Stimulated activated naive CD4-positive, alpha-beta T cell (primary cell): ENCODE data around the gene CEP131.
"Not testable (repeated sequence)": the region's sequence is repeated elsewhere in the genome, so short reads cannot be mapped to it uniquely, and the experiment has no call there.

Source experiments
- DNase-seq, 6 experiments: peaks; one replicate each; lab custom pipeline; 2025; lab: John Stamatoyannopoulos, UW

Gene CEP131

DNA sequence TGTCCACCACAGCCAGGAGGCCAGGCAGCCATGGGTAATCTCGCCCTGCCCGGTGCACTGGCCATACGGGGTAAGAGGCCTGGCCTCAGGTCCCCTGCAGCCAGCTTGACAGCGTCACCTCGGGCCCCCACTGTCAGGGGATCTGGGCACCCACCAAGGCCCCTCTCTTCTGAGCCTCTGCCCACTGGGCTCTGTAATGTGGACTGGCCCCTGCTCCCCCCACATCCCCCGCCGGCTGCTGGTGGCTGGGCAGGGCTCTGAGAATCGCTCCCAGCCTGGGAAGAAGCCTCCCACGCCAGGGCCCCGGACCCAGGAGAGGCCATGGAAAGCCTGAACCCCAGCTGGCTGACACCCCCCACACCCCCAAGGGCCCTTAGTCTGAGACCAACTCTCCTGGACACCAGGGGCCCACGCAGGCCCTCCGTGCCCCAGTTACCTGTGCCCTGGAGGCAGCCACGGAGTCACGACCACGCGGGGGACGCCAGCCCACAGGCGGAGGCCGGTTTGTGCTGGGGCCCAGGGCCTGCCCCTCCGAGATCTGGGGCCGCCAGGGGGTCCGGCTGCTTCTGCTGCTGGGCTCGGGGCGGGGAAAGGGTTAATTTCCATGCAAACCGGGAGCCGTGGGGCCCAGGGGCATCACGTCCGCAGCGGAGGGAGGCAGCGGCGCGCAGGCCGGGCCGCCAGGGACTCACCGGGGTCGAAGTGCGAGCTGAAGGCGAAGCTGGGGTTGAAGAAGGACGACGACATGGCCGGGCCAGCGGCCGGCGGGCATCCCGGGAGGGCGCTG lies 57.3 kb downstream of the CEP131 start, which contains the start of gene PVALEF:
Gene PVALEF, plus strand, starts transcription at position 262 of the 787 bp plus-strand sequence. CDS start 15,720 bp downstream, outside the sequence.
- DNase-seq, result no peak

DNA sequence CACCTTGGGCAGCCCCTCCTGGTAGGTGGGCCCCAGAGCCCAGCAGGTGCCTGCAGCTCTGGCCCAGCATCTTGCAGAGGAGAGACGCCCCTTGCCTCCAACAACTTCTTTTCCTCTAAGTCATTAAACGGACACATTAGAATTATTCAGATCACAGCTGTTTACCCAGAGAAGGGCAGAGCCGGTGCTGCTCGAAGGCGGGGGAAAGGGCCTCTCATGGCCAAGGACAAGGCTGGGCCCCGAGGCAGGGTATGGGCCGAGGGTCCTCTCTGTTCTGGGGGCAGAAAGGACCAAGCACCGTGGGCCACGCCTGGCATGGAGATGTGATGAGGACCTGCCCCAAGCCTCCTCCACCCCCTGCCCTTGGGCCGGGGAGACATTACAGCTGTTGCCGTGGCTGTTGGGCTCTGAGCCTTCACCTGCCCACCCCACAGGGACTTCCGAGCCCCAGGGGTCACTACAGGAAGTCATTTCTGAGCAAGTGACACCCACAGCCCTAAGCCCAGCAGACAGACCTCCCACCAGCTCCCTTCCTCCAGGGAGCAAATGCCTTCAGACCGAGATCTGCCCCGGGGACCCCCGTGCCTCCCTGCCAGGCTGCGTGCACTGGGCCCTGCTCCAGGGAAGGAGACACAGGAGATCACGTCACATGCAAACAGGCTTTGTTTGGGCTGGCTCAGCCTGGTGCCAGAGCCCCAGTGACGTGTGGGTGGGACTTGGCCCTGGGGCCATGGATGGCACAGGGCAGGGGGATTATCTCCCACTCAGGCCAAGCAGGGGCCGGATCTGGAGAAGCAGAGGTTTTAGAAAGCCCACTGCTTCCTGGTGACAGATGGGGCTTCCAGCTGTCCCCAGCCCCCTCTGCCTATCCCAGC lies 58.2 kb downstream of the CEP131 start:
- no peak for DNase-seq

DNA sequence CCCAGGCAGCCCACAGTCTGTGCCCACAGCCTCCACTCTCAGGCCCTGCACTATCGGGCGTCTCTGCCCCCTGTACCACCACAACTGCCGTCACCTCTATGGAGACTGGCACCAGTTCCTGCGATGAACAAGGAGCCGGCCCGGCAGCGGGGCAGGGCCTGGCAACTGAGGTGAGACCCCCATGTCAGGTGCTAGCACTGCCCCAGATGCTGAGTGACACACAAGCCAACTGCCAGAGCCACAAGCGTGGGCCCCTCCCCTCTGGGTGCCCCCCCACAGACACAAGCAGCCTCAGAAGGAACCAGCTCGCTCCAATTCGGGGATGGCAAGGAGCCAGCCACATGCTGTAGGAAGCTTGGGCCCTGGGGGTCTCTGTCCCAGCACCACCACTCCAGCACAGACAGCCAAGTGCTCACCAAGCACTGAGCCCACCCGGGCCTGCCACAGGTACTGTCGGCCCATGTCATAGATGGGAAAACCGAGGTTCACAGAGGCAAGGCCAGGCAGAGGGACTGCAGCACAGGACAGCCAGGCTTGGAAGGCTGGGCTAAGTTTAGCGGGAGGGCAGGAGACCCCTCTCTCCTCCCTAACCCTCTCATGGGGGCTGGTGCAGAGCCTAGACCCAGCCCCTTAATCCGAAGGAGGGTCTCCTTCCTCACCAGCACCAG lies 58.9 kb downstream of the CEP131 start:
- DNase-seq, result no peak

DNA sequence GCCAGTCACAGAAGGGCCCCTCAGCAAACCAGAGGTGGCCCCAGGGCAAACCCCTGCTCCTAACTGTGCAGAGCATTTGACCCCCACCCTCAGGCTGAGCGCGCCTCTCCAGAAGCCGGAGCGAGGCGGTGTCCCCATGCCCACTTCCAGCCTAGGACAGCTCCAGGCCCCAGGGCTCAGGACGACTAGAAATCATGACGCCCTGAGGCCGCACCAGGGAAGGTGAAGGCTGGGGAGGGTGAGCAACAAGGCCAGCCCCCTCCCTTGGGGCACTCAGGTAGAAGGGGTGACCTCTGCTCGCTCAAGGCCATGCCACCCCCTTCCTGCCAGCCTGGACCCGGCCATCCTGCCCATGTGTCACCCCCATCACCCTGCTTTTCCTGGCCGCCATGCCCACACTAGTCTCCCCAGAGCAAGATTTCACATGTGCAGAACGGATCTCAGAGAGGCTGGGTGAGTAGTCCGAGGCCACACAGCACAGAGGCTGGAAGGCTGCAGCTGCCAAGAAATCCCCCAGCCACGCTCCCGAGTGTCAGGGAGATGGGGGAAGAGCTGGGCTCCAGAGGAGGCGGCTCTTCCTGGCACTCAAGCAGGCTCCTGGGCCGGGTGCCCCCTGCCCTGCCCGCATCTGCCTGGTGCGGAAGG lies 59.6 kb downstream of the CEP131 start:
- DNase-seq, result no peak

DNA sequence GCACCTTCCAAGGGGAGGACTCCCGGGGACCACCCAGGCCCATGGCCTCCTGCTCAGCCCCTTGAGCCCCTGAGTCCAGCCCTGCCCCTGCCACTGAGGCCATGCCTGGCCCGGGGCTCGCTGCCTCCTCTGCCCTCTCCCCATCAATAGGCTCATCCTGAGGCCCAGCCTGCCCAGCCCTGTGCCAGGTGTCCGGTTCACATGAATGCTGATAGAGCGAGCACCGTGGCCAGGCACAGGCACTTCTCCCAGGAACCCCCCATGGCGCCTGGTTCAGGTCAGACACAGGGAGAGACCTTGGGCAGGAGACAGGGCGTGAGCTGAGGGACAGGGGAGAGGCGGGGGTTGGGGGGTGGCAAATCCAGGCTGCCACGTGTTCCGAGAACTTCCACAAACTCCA lies 60.3 kb downstream of the CEP131 start:
- DNase-seq, result no peak

DNA sequence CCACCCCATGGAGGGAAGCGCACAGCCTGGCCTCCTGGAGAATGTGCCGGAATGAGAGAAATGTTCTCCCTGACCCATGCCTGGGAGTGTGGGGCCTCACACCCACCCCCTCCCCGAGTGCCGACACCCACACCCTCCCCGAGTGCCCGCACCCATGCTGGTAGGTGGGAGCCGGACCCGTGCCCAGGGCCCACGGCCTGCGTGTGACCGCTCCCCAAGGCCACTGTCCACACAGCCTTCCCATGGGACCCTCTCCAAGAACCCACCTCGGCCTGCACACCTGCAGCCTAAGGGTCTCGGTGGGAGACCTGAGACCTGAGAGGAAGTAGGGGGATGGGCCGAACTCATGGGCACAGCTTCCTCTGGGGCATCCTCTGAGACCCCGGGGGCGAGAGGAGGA lies 60.8 kb downstream of the CEP131 start:
- DNase-seq, result no peak

DNA sequence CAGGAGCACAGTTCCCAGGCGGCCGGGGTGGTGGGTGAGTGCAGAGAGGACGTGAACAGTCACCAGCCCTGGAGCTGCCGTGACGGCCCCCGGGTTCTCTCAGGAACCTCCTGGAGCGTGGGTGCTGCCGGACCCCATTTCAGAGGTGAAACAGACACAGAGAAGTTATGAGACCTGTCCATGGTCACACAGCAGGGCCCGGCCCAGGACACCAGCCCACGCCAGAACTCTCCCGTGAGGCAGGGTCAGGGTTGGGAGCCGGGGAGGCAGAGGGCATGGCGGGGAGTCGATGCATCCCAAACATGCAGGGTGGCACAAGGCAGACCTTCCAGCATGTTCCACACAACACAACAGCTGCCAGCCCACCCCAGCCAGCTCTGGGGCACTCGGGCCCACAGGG lies 61.2 kb downstream of the CEP131 start:
- DNase-seq, result no peak

DNA sequence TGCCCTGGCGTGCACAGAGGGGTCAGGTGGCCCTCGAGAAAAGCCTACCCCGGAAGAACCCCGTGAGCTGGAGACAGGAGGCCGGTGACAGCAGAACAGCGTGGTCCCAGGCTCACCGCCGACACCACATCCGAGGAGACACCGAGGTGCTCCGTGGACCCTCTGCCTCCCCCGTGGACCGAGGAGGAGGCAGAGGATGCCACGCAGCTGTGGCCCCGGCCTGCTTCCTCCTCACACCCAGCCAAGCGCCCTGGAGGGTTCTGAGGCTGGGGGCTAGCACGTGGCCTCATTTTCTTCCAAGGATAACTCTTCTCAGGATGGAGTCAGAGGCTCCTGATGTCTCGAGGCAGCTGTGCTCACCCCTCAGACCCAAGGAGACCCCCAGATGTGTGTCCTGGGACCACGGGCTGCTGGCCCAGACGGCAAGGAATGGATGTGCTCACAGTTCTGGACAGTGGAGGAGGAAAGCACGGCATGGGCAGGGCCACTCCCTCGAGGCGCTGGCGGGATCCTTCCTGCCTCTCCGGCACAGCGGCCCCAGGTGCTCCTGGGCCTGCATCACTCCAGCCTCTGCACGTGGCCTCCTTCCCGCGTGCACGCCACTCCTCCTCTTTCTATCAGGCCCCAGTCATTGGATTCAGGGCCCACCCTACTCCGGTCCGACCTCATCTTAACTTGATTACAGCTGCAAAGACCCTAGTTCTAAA lies 61.9 kb downstream of the CEP131 start:
- DNase-seq, result no peak

DNA sequence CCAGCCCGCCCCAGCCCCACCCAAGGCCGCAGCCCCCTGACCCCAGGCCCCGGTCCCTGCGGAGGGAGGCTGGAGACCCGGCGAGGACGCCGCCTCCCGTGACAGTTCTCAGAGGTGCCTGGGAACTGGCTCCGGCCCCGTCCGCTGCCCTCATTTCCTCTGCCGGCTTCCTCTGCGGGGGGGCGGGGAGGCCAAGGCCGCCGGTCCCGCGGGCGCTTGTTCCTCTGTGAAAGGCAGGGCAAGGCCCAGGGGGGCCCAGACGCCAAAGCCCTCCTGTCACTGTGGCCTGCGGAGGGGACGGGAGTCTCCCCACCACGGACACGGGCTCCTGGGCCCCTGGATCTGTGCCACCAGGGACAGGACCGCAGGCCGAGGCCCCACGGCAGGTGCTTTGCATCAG lies 62.5 kb downstream of the CEP131 start:
- DNase-seq, result no peak

DNA sequence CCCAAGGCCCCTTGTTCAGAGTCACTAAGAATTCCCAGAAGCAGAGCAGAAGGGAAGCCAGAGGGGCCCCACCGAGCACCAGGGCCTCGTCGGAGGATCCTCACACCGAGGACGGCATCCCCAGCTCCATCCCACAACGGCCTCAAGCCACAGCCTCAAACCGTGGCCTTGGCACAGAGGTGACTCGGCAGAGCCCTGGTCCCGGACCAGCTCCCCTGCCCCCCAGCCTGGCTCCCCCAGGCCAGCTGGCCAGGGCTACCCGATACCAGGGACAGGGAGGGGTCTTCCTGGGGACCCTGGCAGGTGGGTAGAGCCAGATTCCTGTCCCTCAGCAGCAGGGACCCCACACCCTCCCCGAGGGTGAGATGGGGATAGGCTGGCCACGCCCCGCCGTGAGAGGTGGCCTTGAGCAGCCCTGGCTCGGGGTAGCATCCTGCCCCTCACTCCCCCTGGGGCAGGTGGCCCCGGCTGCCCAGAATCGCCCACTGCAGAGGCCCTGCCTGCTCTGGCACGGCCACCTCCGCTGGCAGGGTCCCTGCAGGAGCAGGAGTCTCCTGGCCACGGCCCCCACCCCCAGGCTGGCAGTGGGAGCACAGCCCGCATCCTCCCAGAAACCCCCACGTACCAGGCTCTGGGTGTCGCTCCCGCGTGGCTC lies 63.0 kb downstream of the CEP131 start:
- DNase-seq, result no peak

DNA sequence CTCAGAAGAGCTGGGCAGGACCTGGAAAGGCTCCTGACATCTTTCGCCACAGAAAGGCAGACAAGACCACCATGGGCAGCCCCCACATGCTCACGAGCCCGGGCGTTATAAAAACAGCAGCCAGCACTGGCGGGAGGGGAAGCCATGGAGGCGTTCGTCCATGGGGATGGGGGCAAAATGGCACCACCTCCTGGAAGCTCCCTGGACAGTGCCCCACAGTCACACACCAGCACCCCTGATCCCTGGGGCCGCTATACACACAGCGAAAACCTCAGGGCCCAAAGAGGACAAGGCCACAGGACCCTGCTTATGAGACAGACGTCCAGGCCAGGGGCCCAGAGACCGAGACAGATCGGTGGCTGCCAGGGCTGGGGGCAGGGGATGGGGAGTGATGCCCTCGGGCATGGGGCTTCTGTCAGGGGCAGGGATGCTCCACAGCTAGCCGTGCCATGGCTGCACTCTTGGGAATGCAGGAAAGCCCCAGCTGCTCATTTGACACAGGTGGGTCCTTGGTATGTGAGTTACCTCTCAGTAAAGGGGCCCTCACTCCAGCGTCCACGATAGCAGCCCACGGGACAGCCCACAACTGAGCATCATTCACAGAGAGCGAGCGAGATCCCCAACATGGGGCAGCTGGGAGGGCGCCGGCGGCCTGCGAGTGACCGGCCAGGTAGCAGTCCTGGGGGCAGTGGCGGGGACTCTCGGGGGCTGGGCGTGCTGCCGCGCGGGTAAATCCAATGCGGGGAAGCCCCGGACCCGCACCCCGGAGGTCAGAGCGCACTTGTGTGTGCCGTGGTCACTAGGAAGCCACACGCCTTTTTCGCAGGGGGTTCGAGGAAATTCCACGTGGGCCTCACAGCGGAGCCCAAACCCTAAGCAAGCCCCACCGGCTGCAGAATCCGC lies 63.8 kb downstream of the CEP131 start:
- DNase-seq, result no peak

DNA sequence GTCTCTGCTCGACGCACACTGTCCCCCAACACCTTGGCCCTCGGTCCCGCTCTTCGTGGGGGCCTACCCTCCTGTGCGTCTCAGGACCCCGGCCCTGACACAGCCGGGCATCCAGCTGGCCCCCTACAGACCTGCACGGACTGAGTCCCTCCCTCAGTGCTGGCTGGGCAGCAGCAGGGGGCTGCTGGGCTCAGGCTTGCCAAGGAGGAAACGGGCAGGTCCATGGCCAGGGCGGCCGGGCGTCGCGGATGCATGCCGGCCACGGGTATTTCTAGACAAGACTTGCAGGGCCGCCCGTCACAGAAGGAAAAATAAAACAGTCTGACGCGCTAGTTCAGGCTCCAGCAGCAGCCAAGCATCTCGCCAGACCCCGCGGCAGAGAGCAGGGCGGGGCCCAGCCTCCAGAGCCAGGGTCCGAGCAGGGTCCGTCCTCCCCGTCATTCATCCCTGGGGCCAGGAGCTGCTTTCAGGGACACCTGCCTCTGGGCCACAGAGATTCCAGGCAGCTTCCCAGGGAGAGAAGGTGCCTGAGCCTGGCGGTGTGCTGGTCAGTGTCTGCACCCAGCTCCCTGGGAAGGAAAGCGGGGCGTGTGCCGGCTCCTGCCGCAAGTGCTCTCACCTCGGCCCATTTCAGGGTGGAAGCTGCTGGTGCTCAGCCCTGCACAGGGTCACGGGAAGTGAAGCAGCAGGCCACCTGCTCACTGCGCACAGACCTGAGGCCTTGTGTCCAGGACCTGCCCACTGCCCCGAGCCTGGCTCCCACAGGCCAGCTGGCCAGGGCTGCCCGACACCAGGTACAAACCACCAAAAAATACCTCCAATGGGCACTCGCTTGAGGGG lies 64.7 kb downstream of the CEP131 start:
- no peak for DNase-seq

DNA sequence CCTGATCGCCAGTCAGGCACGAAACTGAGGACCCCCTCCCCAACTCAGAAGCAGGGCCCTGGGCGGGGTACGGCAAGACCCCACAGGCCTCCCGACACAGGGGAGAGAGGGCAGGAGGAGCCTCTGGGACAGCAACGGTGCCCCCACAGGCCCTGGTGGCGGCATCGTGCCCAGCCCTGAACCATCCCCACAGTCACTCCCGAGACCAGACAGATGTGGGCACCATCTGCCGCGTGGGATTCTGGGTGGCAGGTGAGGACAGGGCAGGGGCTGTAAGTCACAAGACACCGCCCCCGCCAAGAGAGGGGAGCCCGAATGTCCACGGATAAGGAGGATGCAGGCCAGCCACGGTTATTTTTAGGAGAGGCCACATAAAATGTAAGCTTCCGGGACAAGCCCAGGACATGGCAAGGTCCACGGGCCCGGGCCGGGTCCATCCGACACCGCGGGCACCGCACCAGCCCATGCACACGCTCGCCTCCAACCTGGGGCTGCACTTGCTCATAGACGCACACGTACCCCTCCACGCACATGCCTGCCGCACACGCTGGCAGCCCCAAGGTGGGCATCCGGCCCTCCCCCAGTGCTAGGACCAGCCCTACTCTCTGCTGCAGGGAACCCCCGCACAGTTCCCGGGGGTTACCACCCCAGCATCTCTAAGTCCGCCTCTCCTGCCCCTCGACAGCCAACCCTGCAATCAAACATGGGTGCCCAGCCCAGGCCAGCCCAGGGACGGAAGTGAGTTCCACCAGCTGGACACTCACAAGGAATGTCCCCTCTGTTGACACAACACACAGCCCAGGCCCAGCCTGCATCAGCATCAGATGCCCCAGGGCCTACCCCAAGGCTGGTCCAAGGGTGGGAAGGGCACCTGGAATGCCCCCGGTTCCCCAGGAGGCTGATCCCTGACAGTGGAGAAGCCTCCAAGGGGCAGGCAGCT lies 65.6 kb downstream of the CEP131 start:
- no peak for DNase-seq

DNA sequence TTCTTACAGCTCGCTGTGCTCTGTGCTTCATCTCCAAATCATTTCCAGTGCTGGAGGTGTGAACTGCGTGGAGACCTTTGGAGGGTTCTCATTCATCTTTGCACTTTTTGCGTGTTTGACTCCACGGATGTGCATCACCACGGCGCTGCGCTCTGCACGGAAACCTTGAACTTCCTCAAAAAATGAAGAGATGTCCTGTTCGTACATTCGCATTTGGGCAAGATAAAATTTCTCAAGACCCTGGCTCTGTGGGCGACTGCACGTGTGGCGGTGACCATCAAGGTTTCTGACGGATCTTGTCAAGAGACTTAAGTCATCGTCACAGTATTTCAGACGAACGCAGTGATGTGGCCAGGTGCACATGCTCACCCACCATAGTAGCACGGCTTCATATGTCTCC lies 67.8 kb downstream of the CEP131 start:
- no peak for DNase-seq

DNA sequence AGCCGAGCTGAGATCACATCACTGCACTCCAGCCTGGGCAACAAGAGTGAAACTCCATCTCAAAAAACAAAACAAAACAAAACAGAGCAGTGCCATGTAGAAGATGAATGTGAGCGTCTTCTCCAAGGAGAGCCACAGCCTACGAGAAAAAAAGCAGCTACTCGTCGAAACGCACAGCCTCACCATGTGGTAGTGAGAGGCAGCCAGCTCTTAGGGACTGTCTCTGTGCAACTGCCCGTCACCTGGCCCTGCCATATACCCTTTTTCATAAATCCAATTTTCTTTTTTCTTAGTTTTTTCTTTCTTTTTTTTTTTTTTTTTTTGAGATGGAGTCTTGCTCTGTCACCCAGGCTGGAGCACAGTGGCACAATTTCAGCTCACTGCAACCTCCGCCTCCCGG lies 68.7 kb downstream of the CEP131 start:
- not testable (repeated sequence) for DNase-seq

DNA sequence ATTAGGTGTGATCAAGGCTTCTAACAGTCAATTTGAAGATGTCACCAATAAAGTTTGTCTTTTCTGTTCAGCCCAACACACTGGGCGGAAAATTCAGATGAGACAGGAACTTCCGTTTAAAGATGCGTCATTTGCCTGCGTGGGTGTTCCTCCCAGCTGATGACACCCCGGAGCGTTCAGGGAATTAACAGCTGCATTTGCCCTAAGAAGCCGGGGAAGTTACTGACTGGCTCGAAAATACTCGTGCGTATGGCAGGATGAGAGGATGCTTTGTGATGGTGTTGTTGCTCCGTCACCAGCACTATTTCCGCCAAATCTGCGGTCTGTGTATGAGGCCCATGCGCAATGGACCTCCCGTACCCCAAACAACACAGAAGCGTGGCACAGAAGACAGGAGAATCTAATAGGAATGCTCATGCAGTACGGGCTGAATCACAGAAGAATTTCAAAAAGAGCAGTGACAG lies 69.4 kb downstream of the CEP131 start:
- DNase-seq, result no peak

DNA sequence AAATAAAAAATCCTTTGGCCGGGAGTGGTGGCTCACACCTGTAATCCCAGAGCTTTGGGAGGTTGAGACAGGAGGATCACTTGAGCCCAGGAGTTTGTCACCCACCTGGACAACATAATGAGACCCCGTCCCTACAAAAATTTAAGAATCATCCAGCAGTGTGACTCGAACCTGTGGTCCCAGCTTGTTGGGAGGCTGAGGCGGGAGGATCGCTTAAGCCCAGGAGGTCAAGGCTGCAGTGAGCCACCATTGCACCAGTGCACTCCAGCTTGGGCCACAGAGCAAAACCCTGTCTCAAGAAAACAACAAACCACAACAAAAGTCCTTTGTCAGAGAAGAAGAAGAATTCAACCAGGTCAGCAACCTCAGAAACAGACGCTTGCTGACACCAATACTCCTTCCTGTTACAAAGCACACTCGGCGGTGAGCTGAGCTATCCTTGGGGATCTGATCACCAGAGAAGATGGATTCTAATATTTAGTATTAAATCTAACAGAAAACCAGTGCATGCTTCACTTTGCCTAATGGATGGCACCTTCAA lies 70.4 kb downstream of the CEP131 start:
- no peak for DNase-seq
